GM12878 (cell line): ENCODE measurements around the gene SRP14. TPM values are rescaled to one million over a fixed set of nuclear protein-coding genes. Genes with fewer than 3 reads are reported as not detected.

Experiments
- ATAC-seq: fragments of 200-7000 bp; cut with Tn5 transposase; 3 replicates; pipeline ENCODE4 v1.9.1; 2020; ENCODE audit warnings: mild to moderate bottlenecking, moderate library complexity
- BruUV-seq: library from RNA; stranded (reverse); fragments of 400-500 nt; replicated peaks from 2 replicates; lab custom pipeline; 2021; lab: Mats Ljungman, UMichigan
- CTCF ChIA-PET: fragments of 300-600 bp; sonication (Branson Sonifier 250); formaldehyde crosslinking; extraction: SDS; loops from one replicate; lab custom pipeline; 2021; ENCODE audit warnings: inconsistent platforms; lab: Yijun Ruan, JAX
- POLR2A ChIA-PET: fragments of 350-600 bp; formaldehyde crosslinking; extraction: SDS; loops from one replicate; lab custom pipeline; 2021; ENCODE audit warnings: inconsistent platforms; lab: Charles Lee
- RAD21 ChIA-PET: fragments of 300-600 bp; sonication (Branson Sonifier 250); formaldehyde crosslinking; loops from one replicate; lab custom pipeline; 2023; ENCODE audit warnings: antibody characterized with exemption; ENCODE audit not compliant: unreplicated experiment; lab: Charles Lee
- SMC1A ChIA-PET: fragments of 300-600 bp; sonication (Branson Sonifier 250); formaldehyde crosslinking; loops from one replicate; lab custom pipeline; 2023; ENCODE audit not compliant: unreplicated experiment, uncharacterized antibody; lab: Charles Lee
- DNase-seq: peaks from one replicate; pipeline ENCODE4 v3.0.0-alpha.2; 2011; ENCODE audit warnings: low read depth, low spot score
- FAIRE-seq: peaks from 3 replicates; lab custom pipeline; 2011; peaks lifted over from hg19 to GRCh38; lab: Jason Lieb, UNC
- H2AFZ ChIP-seq: 2 replicates; pipeline ENCODE4 v1.6.0; 2011; ENCODE audit warnings: low read depth, low read length, control low read depth; ENCODE audit not compliant: control insufficient read depth
- H3K27ac ChIP-seq: 2 replicates; pipeline ENCODE4 v1.5.1; 2011; ENCODE audit warnings: control low read depth; ENCODE audit not compliant: control insufficient read depth, insufficient read depth
- H3K27me3 ChIP-seq, 2 experiments: replicated peaks in 1 of 2; 2 replicates each; pipeline versions ENCODE4 v1.6.0 to v1.6.1; 2011; ENCODE audit warnings: low read length in 1 of 2; ENCODE audit not compliant: control insufficient read depth in 2 of 2, insufficient read depth in 2 of 2
- H3K36me3 ChIP-seq, 2 experiments: 2 replicates each; pipeline ENCODE4 v1.5.1; 2011; ENCODE audit warnings: low read length in 1 of 2; ENCODE audit not compliant: control insufficient read depth in 2 of 2, insufficient read depth in 2 of 2
- H3K4me1 ChIP-seq: 2 replicates; pipeline ENCODE4 v1.6.1; 2011; ENCODE audit warnings: mild to moderate bottlenecking, low read length, moderate library complexity, mixed read lengths; ENCODE audit not compliant: control insufficient read depth, insufficient read depth
- H3K4me2 ChIP-seq: 2 replicates; pipeline ENCODE4 v1.6.0; 2011; ENCODE audit warnings: control low read depth; ENCODE audit not compliant: control insufficient read depth, insufficient read depth
- H3K4me3 ChIP-seq: fragments of 200-600 bp; sonication (generic); 2 replicates; pipeline ENCODE4 v1.5.1; 2016
- H3K79me2 ChIP-seq: 2 replicates; pipeline ENCODE4 v1.6.0; 2011; ENCODE audit warnings: low read length; ENCODE audit not compliant: control insufficient read depth, insufficient read depth
- H3K9ac ChIP-seq: 2 replicates; pipeline ENCODE4 v1.8.0; 2011; ENCODE audit warnings: low read length, control low read depth, mixed read lengths; ENCODE audit not compliant: control insufficient read depth, insufficient read depth
- H3K9me3 ChIP-seq: replicated peaks from 3 replicates; pipeline ENCODE4 v1.5.1; 2011; ENCODE audit warnings: mild to moderate bottlenecking, low read length; ENCODE audit not compliant: control insufficient read depth, insufficient read depth
- H4K20me1 ChIP-seq: 2 replicates; pipeline ENCODE4 v1.6.0; 2011; ENCODE audit not compliant: control insufficient read depth, insufficient read depth
- ESRRA ChIP-seq: IDR thresholded peaks from 2 replicates; pipeline ENCODE4 v1.6.1; 2012; ENCODE audit warnings: mild to moderate bottlenecking, low read length, improper control_type of control experiment
- NFYA ChIP-seq: IDR thresholded peaks from 2 replicates; pipeline ENCODE4 v1.6.1; 2011; ENCODE audit warnings: low read depth, mild to moderate bottlenecking, low read length, improper control_type of control experiment, borderline replicate concordance
- NR2C2 ChIP-seq: IDR thresholded peaks from 2 replicates; pipeline ENCODE4 v1.6.1; 2011; ENCODE audit warnings: borderline replicate concordance, low read depth; ENCODE audit not compliant: control insufficient read depth, insufficient read length
- POLR2A ChIP-seq: IDR thresholded peaks from 2 replicates; pipeline ENCODE4 v1.6.1; 2011; ENCODE audit warnings: low read depth, mild to moderate bottlenecking, low read length
- RAD51 ChIP-seq: fragments of 450-650 bp; IDR thresholded peaks from 2 replicates; pipeline ENCODE4 v1.6.1; 2016; ENCODE audit warnings: moderate library complexity, mild to moderate bottlenecking, inconsistent platforms
- RB1 ChIP-seq: fragments of 450-650 bp; formaldehyde crosslinking; IDR thresholded peaks from 2 replicates; pipeline ENCODE4 v1.6.1; 2017; ENCODE audit warnings: mild to moderate bottlenecking, borderline replicate concordance
- RFX5 ChIP-seq: IDR thresholded peaks from 2 replicates; pipeline ENCODE4 v1.6.1; 2011; ENCODE audit warnings: low read depth, low read length, improper control_type of control experiment
- STAT1 ChIP-seq: fragments of 450-650 bp; conservative IDR thresholded peaks from 2 replicates; pipeline ENCODE4 v1.6.1; 2014; ENCODE audit warnings: antibody characterized with exemption, mild to moderate bottlenecking
- TARDBP ChIP-seq: IDR thresholded peaks from 2 replicates; pipeline ENCODE4 v1.6.1; 2016; ENCODE audit warnings: borderline replicate concordance
- ZNF622 ChIP-seq: fragments of 450-650 bp; IDR thresholded peaks from 2 replicates; pipeline ENCODE4 v1.6.1; 2017; ENCODE audit warnings: mild to moderate bottlenecking, inconsistent platforms
- WGBS: methylation state at CpG from one replicate; pipeline ENCODE4 v1.1.6; 2016; ENCODE audit warnings: low lambda C conversion rate; ENCODE audit not compliant: insufficient replicate concordance, insufficient coverage; ENCODE audit errors: missing lambda C conversion rate; 5-methylcytosine and 5-hydroxymethylcytosine counted together
- in situ Hi-C: fragments of 300-500 bp; cut with MboI; formaldehyde crosslinking; loops from 9 replicates; pipeline ENCODE4 v1.14.3; 2018; ENCODE audit warnings: mixed read lengths
- intact Hi-C: fragments of 100-400 bp; cut with micrococcal nuclease; formaldehyde crosslinking; loops from one replicate; pipeline ENCODE4 v1.14.2; 2022; ENCODE audit not compliant: unreplicated experiment
- polyA plus RNA-seq, 11 experiments: library from polyadenylated mRNA; depleted of rRNA in 4 of 11; unstranded in 6 of 11; stranded (reverse) in 5 of 11; fragments of >200 nt; fragmentation: Nextera tagmentation in 4 of 11; fragmentation: Illumina TruSeq in 1 of 11; extraction: Ambion mirVana in 4 of 11; extraction: Trizol in 1 of 11; gene quantifications; 1 replicate in 1 of 11; 2 replicates in 10 of 11; pipeline versions ENCODE4 v1.2.1 to v1.2.3, GENCODE V29; 2011 to 2016; ENCODE audit warnings: inconsistent platforms in 2 of 11, missing spikeins in 2 of 11, low read depth in 1 of 11
- total RNA-seq, 4 experiments: library from RNA; depleted of rRNA in 3 of 4; stranded (reverse); fragments of >200 nt in 3 of 4; fragmentation: Illumina TruSeq in 1 of 4; extraction: Trizol in 1 of 4; gene quantifications; 2 replicates each; pipeline versions ENCODE4 v1.2.1 to v1.2.3, GENCODE V29; 2013 to 2021
- TF ChIP-seq, protein P1 (sequence below): fragments of 450-650 bp; IDR thresholded peaks from 2 replicates; pipeline ENCODE4 v1.6.1; 2017; ENCODE audit warnings: low read depth, mild to moderate bottlenecking, moderate library complexity
- TF ChIP-seq, protein P2 (sequence below), 3 experiments: IDR thresholded peaks in 2 of 3; conservative IDR thresholded peaks in 1 of 3; 2 replicates each; pipeline ENCODE4 v1.5.1; 2011; ENCODE audit warnings: low read depth in 3 of 3, low read length in 3 of 3, mild to moderate bottlenecking in 3 of 3, control low read depth in 2 of 3, moderate library complexity in 2 of 3, inconsistent platforms in 1 of 3, mixed read lengths in 1 of 3; ENCODE audit not compliant: control insufficient read depth in 2 of 3, insufficient read depth in 1 of 3; ENCODE audit errors: extremely low read depth in 1 of 3
- TF ChIP-seq, protein P3 (sequence below): fragments of 450-650 bp; IDR thresholded peaks from 2 replicates; pipeline ENCODE4 v1.6.1; 2018; ENCODE audit warnings: borderline replicate concordance, mild to moderate bottlenecking; ENCODE audit not compliant: partially characterized antibody
- TF ChIP-seq, protein P4 (sequence below): fragments of 450-650 bp; IDR thresholded peaks from 2 replicates; pipeline ENCODE4 v1.6.1; 2017; ENCODE audit warnings: mild to moderate bottlenecking

The SRP14 gene
- total and polyA plus RNA-seq, 10 of the 15 experiments (the other 5 are each of a cell fraction or from before 2014, with no cell fraction given), result 141 to 1,182 (median 493) TPM

DNA sequence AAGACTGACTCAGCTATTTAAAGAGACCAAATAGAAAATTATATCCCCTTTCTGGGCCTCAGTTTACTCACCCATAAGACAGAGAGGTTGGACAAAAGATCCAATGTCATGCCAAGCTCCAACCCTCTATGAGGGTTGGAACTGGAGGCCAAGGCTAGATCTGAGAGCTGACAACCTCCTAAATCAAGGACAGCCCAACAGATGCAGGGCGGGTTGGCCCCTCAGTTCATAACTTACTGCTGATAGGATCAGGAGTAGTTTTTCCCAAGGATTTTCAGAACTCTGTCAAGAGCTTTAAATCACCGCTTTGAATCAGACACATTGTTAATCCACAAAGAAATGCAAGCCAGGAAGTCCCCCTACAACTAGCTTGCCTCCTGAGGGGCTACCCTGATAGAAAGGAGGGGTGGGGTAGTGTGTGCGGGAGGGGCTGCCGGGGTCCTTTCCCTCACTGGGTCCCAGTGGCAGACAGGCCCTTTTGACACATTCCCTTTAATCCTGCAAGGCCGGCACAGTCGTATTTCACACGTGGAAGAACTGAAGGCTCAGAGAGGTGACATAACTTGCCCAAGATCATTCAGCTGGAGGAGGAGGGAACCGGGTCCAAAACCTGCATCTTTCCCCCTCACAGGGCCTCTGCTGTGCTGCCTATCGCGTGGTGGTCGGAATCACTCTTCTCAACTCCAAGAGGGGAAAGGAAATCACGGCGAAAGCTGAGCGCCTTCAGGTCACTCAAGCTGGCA, 48.3 kb upstream of the SRP14 start (continued):
- TF ChIP-seq, protein P1, sequence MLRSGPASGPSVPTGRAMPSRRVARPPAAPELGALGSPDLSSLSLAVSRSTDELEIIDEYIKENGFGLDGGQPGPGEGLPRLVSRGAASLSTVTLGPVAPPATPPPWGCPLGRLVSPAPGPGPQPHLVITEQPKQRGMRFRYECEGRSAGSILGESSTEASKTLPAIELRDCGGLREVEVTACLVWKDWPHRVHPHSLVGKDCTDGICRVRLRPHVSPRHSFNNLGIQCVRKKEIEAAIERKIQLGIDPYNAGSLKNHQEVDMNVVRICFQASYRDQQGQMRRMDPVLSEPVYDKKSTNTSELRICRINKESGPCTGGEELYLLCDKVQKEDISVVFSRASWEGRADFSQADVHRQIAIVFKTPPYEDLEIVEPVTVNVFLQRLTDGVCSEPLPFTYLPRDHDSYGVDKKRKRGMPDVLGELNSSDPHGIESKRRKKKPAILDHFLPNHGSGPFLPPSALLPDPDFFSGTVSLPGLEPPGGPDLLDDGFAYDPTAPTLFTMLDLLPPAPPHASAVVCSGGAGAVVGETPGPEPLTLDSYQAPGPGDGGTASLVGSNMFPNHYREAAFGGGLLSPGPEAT, result no peak

DNA sequence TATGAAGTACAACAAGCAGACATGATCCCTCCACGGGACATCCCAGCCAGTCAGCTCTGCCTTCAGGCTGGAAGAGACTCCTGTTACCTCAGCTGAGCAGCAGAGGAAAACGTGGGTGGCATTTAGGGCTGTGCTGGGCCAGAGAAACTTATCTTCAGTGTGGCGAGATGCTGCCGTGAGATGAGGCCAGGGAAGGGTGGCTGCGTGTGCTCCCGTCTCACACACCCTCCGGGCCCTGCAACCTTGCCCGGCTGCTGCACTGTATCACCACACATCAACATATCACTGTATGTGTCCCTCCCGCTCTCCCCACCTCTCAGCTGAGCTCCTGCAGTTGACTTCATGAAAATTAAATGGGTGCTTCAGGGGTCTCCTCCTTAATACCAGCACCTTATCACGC, 46.3 kb upstream of the SRP14 start:
- Histone ChIP-seq H3K9ac (no peak overlapping the region), H3K4me1 (peaks cover 34% of the 10 kb centered on the region), H3K4me2 (no peak overlapping the region), H3K9me3 (no peaks in the 10 kb centered on the region), H2AFZ (no peak overlapping the region), H3K79me2 (no peaks in the 10 kb centered on the region), H3K4me3 (no peak overlapping the region), H3K27me3 (no peaks in the 10 kb centered on the region), H3K36me3 (peaks cover 7 to 11% of the 10 kb centered on the region in 2 experiments; a peak in 3 of 4 replicates), H4K20me1 (no peaks in the 10 kb centered on the region), H3K27ac (no peak overlapping the region)
- RAD21 ChIA-PET, result no interaction called here
- BruUV-seq, result no TSS peak
- no peak for ATAC-seq
- POLR2A ChIA-PET, result no interaction called here
- intact Hi-C loops (no loop called here), in situ Hi-C loops (no loop called here)
- SMC1A ChIA-PET, result interaction anchor here (2.3 to 43.9 kb wide), 3 partner anchors 18 to 38 kb away, joined by 8 to 981 read pairs (median 35); partner anchors contain the start of gene BMF
- DNase-seq, result no peak
- CTCF ChIA-PET, result interaction anchor here (2.3 to 4.3 kb wide), 2 partner anchors 18 to 19 kb away, joined by 15 to 19 read pairs; no protein-coding TSS in a partner anchor
- no peak for FAIRE-seq
- WGBS, result 33% methylated on average over 10 of the region's 10 CpGs
- TF ChIP-seq, protein P2, sequence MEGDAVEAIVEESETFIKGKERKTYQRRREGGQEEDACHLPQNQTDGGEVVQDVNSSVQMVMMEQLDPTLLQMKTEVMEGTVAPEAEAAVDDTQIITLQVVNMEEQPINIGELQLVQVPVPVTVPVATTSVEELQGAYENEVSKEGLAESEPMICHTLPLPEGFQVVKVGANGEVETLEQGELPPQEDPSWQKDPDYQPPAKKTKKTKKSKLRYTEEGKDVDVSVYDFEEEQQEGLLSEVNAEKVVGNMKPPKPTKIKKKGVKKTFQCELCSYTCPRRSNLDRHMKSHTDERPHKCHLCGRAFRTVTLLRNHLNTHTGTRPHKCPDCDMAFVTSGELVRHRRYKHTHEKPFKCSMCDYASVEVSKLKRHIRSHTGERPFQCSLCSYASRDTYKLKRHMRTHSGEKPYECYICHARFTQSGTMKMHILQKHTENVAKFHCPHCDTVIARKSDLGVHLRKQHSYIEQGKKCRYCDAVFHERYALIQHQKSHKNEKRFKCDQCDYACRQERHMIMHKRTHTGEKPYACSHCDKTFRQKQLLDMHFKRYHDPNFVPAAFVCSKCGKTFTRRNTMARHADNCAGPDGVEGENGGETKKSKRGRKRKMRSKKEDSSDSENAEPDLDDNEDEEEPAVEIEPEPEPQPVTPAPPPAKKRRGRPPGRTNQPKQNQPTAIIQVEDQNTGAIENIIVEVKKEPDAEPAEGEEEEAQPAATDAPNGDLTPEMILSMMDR (IDR thresholded peaks at IDR 0.05 in 2 of 3, conservative IDR thresholded peaks at IDR 0.05 in 1 of 3; ENCODE audit: control insufficient read depth in 2 of 3, extremely low read depth in 1 of 3, insufficient read depth in 1 of 3, low read depth in 3 of 3, low read length in 3 of 3), result no peak
- TF ChIP-seq RFX5, result no peak
- no peak for TF ChIP-seq NFYA
- TF ChIP-seq POLR2A, result no peak
- TF ChIP-seq STAT1, result no peak
- TF ChIP-seq ZNF622, result no peak
- TF ChIP-seq, protein P3, sequence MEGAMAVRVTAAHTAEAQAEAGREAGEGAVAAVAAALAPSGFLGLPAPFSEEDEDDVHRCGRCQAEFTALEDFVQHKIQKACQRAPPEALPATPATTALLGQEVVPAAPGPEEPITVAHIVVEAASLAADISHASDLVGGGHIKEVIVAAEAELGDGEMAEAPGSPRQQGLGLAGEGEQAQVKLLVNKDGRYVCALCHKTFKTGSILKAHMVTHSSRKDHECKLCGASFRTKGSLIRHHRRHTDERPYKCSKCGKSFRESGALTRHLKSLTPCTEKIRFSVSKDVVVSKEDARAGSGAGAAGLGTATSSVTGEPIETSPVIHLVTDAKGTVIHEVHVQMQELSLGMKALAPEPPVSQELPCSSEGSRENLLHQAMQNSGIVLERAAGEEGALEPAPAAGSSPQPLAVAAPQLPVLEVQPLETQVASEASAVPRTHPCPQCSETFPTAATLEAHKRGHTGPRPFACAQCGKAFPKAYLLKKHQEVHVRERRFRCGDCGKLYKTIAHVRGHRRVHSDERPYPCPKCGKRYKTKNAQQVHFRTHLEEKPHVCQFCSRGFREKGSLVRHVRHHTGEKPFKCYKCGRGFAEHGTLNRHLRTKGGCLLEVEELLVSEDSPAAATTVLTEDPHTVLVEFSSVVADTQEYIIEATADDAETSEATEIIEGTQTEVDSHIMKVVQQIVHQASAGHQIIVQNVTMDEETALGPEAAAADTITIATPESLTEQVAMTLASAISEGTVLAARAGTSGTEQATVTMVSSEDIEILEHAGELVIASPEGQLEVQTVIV, result no peak
- TF ChIP-seq, protein P4, sequence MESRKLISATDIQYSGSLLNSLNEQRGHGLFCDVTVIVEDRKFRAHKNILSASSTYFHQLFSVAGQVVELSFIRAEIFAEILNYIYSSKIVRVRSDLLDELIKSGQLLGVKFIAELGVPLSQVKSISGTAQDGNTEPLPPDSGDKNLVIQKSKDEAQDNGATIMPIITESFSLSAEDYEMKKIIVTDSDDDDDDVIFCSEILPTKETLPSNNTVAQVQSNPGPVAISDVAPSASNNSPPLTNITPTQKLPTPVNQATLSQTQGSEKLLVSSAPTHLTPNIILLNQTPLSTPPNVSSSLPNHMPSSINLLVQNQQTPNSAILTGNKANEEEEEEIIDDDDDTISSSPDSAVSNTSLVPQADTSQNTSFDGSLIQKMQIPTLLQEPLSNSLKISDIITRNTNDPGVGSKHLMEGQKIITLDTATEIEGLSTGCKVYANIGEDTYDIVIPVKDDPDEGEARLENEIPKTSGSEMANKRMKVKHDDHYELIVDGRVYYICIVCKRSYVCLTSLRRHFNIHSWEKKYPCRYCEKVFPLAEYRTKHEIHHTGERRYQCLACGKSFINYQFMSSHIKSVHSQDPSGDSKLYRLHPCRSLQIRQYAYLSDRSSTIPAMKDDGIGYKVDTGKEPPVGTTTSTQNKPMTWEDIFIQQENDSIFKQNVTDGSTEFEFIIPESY, result no peak
- no peak for TF ChIP-seq RAD51
- TF ChIP-seq NR2C2, result no peak
- no peak for TF ChIP-seq TARDBP
- TF ChIP-seq RB1, result no peak
- no peak for TF ChIP-seq ESRRA
